Neutrophil (primary cell): ENCODE data around the gene CD163.
A peak's percentile ranks its signal among the peaks of the same experiment; 100 is the strongest.
"Not testable (repeated sequence)": the region's sequence is repeated elsewhere in the genome, so short reads cannot be mapped to it uniquely, and the experiment has no call there.

Source experiments
- H3K27ac ChIP-seq: fragments of 200-600 bp; sonication (generic); 2 replicates; pipeline ENCODE4 v1.5.1; 2016; ENCODE audit warnings: mild to moderate bottlenecking, moderate library complexity
- H3K27me3 ChIP-seq: fragments of 200-600 bp; sonication (generic); 2 replicates; pipeline ENCODE4 v1.6.0; 2016; ENCODE audit warnings: mild to moderate bottlenecking
- H3K36me3 ChIP-seq: fragments of 200-600 bp; sonication (generic); 2 replicates; pipeline ENCODE4 v1.5.1; 2017
- H3K4me1 ChIP-seq, 2 experiments: fragments of 200-600 bp in 1 of 2; sonication (generic) in 1 of 2; 1 replicate in 1 of 2; 2 replicates in 1 of 2; pipeline versions ENCODE4 v1.5.1 to v1.6.1; 2013 to 2016; ENCODE audit warnings: low read depth in 1 of 2, low read length in 1 of 2, mild to moderate bottlenecking in 1 of 2, moderate library complexity in 1 of 2; ENCODE audit not compliant: control insufficient read depth in 1 of 2, insufficient read depth in 1 of 2
- H3K4me3 ChIP-seq, 2 experiments: fragments of 200-600 bp in 1 of 2; sonication (generic) in 1 of 2; 1 replicate in 1 of 2; 2 replicates in 1 of 2; pipeline ENCODE4 v1.5.1; 2013 to 2016; ENCODE audit warnings: low read depth in 1 of 2, low read length in 1 of 2, mild to moderate bottlenecking in 1 of 2, moderate library complexity in 1 of 2
- H3K9me3 ChIP-seq: fragments of 200-600 bp; sonication (generic); 2 replicates; pipeline ENCODE4 v1.5.1; 2016
- TF ChIP-seq, protein P1 (sequence below): fragments of 200-600 bp; sonication (generic); IDR thresholded peaks from 2 replicates; pipeline ENCODE4 v1.5.1; 2016; ENCODE audit warnings: antibody characterized with exemption

The CD163 gene

DNA sequence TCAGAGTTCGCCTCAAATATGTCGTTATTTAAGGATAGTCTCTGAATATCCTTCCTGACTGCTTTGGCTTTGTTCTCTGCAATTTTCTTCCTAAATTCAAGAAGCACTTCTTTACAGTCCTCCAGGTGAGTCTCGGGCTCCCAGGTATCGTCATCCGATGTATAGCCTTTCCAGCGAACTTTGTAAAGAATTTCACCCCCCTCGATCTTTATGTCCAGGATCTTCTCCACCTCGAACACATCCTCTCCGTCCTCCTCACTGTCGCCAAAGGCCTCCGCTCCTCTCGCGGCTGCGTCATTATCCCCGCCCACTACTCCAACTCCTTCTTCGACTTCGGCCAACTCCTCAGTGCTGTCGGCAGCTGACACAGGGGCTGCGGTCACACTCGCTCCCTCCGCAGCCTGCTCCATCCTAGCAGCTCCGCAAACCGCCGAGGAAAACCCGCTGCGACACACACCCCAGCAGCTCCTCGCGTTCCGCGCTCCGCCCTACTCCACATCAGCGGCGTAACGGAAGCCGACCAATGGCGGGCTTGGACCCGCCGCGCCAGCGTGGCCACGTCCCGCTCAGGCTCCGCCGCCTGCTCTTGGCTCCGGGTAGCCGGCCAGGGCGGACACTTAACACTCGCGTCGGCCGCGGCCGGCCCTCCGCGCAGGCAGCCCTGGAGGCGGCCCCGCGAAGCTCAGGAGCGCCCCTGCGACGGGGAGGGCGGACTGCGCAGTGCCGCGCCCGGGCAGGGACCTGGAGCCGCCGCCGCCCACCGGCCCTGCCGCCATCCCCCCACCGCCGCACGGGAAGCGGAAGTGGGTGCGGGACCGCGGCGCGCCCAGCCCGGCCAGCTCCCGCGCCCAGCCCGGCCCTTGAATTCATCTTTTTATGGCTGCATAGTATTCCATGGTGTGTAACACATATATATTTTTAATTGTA, 63.7 kb downstream of the CD163 start:
- TF ChIP-seq, protein P1, sequence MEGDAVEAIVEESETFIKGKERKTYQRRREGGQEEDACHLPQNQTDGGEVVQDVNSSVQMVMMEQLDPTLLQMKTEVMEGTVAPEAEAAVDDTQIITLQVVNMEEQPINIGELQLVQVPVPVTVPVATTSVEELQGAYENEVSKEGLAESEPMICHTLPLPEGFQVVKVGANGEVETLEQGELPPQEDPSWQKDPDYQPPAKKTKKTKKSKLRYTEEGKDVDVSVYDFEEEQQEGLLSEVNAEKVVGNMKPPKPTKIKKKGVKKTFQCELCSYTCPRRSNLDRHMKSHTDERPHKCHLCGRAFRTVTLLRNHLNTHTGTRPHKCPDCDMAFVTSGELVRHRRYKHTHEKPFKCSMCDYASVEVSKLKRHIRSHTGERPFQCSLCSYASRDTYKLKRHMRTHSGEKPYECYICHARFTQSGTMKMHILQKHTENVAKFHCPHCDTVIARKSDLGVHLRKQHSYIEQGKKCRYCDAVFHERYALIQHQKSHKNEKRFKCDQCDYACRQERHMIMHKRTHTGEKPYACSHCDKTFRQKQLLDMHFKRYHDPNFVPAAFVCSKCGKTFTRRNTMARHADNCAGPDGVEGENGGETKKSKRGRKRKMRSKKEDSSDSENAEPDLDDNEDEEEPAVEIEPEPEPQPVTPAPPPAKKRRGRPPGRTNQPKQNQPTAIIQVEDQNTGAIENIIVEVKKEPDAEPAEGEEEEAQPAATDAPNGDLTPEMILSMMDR: no peak
- Histone ChIP-seq H3K4me3 (peak overlapping the region; percentile 38 to 63), H3K9me3 (no peaks in the 10 kb centered on the region), H3K4me1 (peaks cover 7 to 11% of the 10 kb centered on the region in 2 experiments), H3K36me3 (no peaks in the 10 kb centered on the region), H3K27ac (peak overlapping the region; percentile 62), H3K27me3 (peaks cover 60% of the 10 kb centered on the region)

DNA sequence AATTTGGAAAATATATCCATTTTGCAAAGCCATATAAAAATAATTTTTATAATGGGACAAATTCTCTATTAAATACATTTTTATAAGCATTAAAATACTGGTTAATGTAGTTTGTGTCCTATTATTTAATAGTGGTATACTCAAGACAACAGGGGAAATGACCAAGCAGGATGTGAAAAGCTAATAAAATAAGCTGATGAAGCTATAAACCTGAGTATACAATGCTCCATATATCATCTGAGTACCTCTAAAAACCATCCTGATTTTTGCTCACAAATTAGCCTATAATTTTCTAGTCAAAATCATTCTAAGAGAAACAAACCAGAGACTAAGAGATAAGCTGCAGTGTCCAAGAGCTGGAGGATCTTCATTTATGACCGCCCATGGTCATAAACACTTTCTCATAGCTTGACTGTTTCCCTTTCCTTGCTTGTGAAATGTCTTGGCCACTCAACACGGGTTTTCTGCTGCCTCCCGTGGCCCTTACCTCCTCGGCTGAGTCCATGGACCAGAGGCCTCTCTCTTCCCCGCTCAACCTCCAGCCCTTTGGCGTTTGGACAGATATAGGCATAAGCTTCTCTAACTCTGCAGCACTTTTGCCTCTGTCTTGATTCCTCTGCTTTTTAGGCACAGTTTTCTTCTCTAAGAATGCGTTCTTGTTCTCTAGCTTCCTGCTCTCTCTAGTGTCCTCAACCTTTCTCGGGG, 65.1 kb downstream of the CD163 start:
- H3K4me3 ChIP-seq, H3K36me3 ChIP-seq, H3K4me1 ChIP-seq, H3K9me3 ChIP-seq, H3K27ac ChIP-seq: not testable (repeated sequence)
- H3K27me3 ChIP-seq: peaks cover 60% of the 10 kb centered on the region

DNA sequence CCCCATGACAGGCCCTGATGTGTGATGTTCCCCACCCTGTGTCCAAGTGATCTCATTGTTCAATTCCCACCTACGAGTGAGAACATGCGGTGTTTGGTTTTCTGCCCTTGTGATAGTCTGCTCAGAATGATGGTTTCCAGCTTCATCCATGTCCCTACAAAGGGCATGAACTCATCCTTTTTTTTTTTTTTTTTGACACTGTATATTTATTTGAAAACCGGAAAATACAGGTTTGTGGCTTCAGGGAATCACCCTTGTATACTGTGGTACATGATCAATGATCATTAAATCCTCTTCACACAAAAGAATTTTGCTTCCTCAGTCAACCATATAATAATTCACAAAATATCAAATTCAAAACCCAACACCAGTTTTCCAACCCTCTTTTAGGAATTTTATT, 66.1 kb downstream of the CD163 start:
- H3K36me3 ChIP-seq, H3K9me3 ChIP-seq, H3K27ac ChIP-seq, H3K4me1 ChIP-seq, H3K4me3 ChIP-seq: not testable (repeated sequence)
- H3K27me3 ChIP-seq: peaks cover 53% of the 10 kb centered on the region

DNA sequence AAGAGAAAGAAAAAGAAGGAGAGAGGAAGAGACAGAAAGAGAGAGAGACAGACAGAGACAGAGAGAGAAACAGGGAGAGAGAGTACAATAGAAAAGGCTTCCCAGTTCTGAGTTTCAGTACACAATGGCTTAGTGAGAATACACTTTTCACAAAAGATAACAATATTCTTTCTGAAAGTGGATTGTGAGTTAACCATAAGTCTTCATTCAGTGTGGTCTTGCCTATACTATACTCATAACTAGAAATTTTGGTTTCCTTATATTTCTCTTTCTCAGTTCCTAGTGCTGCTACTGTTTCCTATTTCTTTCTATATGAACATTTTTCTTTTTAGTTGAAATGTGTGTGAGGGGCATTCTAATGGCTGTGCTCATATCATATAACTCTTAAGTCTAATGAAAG, 68.9 kb downstream of the CD163 start:
- Histone ChIP-seq H3K9me3 (no peaks in the 10 kb centered on the region), H3K36me3 (no peaks in the 10 kb centered on the region), H3K27ac (no peak overlapping the region), H3K27me3 (peaks cover 24% of the 10 kb centered on the region), H3K4me3 (no peak overlapping the region), H3K4me1 (no peaks in the 10 kb centered on the region)
- TF ChIP-seq, protein P1: no peak

DNA sequence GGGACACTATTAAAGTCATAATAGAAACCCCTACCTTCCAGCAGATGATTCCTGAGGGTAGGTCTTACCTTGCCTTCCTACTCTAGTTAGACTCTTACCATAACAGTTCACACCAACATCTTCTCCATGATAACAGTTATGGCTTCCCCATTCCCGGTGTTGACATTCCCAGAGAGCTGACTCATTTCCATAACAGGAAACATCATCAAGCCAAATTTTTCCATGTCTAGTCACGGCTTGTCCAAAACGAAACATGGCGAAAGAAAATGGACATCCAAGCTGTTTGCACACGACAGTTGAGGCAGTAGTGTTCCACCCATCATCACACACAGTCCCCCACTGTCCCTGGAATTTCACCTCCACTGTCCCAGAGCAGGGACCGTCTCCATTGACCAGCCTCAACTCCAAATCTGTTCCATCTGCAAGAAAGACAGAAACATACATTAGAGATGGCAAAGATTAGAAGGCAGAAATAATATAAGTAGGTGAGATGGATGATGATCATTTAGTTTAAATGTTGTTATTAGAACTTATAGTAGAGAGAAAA, 70.2 kb downstream of the CD163 start:
- no peak overlapping the region for H3K27ac ChIP-seq
- H3K9me3 ChIP-seq: no peaks in the 10 kb centered on the region
- TF ChIP-seq, protein P1: no peak
- H3K4me3 ChIP-seq: no peak overlapping the region
- H3K4me1 ChIP-seq: no peaks in the 10 kb centered on the region
- H3K27me3 ChIP-seq: peaks cover 11% of the 10 kb centered on the region
- H3K36me3 ChIP-seq: no peaks in the 10 kb centered on the region

DNA sequence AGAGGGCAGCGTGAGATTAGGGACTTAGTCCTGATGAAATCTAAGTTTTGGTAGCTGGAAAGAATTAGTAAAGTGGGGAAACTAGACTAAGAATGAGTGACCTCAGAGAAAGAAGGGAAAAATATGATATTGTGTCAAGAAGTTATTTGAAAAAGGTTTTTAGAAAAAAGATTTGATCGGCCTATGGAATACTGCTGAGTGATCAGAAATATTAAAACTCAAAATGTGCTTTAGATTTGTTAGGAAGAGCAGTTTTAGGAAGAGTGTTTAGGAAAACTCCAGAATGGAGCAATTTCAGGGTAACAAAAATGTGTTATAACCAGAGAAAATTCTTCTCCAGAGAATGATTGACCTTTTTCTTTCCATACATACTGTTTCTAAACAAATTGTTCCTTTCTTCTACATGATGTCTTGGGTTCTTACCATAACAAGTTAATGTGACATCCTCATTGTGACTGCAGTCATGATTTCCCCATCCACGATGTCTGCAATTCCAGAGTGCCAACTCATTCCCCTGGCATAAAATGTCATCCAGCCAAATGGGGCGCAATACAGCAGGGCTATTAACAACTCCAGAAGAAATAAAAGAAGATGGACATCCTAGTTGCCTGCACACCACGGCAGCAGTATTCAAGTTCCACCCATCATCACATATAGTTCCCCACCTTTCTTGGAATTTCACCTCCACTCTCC, 71.4 kb downstream of the CD163 start:
- Histone ChIP-seq H3K4me1 (no peaks in the 10 kb centered on the region), H3K27ac (no peak overlapping the region), H3K36me3 (no peaks in the 10 kb centered on the region), H3K9me3 (no peaks in the 10 kb centered on the region), H3K4me3 (no peak overlapping the region), H3K27me3 (no peaks in the 10 kb centered on the region)
- TF ChIP-seq, protein P1: no peak
